AG04450 (cell line): ENCODE data around the gene PPP4R3A. TPM values are rescaled to one million over a fixed set of nuclear protein-coding genes. Genes with fewer than 3 reads are reported as not detected.
A peak's percentile ranks its signal among the peaks of the same experiment; 100 is the strongest.

Experiments
- CTCF ChIA-PET: fragments of 300-600, 350-600 bp; formaldehyde crosslinking; extraction: SDS; loops from one replicate; lab custom pipeline; 2022; ENCODE audit warnings: antibody characterized with exemption, inconsistent platforms; lab: Charles Lee
- POLR2A ChIA-PET: fragments of 350-600 bp; formaldehyde crosslinking; extraction: SDS; loops from one replicate; lab custom pipeline; 2021; ENCODE audit warnings: antibody characterized with exemption, inconsistent platforms; lab: Yijun Ruan, JAX
- DNase-seq: peaks from one replicate; pipeline ENCODE4 v3.0.0-alpha.2; 2011; ENCODE audit warnings: low read depth, low spot score
- H3K27ac ChIP-seq: one replicate; pipeline ENCODE4 v1.5.1; 2012; ENCODE audit warnings: low read depth, low read length, control low read depth
- H3K27me3 ChIP-seq: one replicate; pipeline ENCODE4 v1.6.0; 2012; ENCODE audit warnings: low read length; ENCODE audit not compliant: control insufficient read depth, insufficient read depth
- H3K4me3 ChIP-seq: 2 replicates; pipeline ENCODE4 v1.5.1; 2011; ENCODE audit warnings: mild to moderate bottlenecking, low read depth, low read length, control low read depth
- H3K9me3 ChIP-seq: 2 replicates; pipeline ENCODE4 v1.5.1; 2012; ENCODE audit warnings: low read length; ENCODE audit not compliant: control insufficient read depth, insufficient read depth
- CTCF ChIP-seq: IDR thresholded peaks from 2 replicates; pipeline ENCODE4 v1.5.1; 2011; ENCODE audit warnings: low read depth, low read length, control low read depth, inconsistent platforms
- polyA plus RNA-seq: library from polyadenylated mRNA; depleted of rRNA; stranded (reverse); fragments of >200 nt; gene quantifications from 2 replicates; pipeline ENCODE4 v1.2.3, GENCODE V29; 2011

PPP4R3A gene
- polyA plus RNA-seq, 1 experiment: 46.9 TPM

GRCh38 chr14:91516663-91517388 is 6.7 kb upstream of the PPP4R3A start:
- H3K27ac ChIP-seq: no peak overlapping the region
- TF ChIP-seq CTCF: no peak
- no peak for DNase-seq
- H3K9me3 ChIP-seq: no peaks in the 10 kb centered on the region
- peaks cover 2% of the 10 kb centered on the region for H3K27me3 ChIP-seq
- POLR2A ChIA-PET: no interaction called here
- H3K4me3 ChIP-seq: no peak overlapping the region
- CTCF ChIA-PET: no interaction called here

GRCh38 chr14:91515979-91516378 is 5.9 kb upstream of the PPP4R3A start:
- peaks cover 2% of the 10 kb centered on the region for H3K27me3 ChIP-seq
- H3K27ac ChIP-seq: no peak overlapping the region
- H3K9me3 ChIP-seq: no peaks in the 10 kb centered on the region
- no peak for DNase-seq
- ChIA-PET CTCF (no interaction called here), POLR2A (no interaction called here)
- no peak for TF ChIP-seq CTCF
- H3K4me3 ChIP-seq: no peak overlapping the region

GRCh38 chr14:91511043-91511383 is 903 bp upstream of the PPP4R3A start:
- Histone ChIP-seq H3K4me3 (peak overlapping the region; percentile 89), H3K9me3 (peaks cover 2% of the 10 kb centered on the region; the same call in 1 of the 2 replicates), H3K27ac (peak overlapping the region; percentile 99), H3K27me3 (no peaks in the 10 kb centered on the region)
- CTCF ChIA-PET: no interaction called here
- POLR2A ChIA-PET: no interaction called here
- DNase-seq: no peak
- TF ChIP-seq CTCF: no peak

- CTCF ChIA-PET: no interaction called here
- DNase-seq: no peak
- Histone ChIP-seq H3K4me3 (peak overlapping the region; percentile 89), H3K9me3 (peaks cover 2% of the 10 kb centered on the region; the same call in 1 of the 2 replicates), H3K27ac (peak overlapping the region; percentile 99), H3K27me3 (no peaks in the 10 kb centered on the region)
- TF ChIP-seq CTCF: no peak
- POLR2A ChIA-PET: interaction anchor here (0.7 kb wide), 1 partner anchor 77 kb away, joined by 6 read pairs; no protein-coding TSS in a partner anchor
Measured at GRCh38 chr14:91509878-91510170, 286 bp downstream of the PPP4R3A start.

GRCh38 chr14:91509083-91509877 is 830 bp downstream of the PPP4R3A start:
- no peak for DNase-seq
- CTCF ChIA-PET: no interaction called here
- peak overlapping the region; percentile 89 for H3K4me3 ChIP-seq
- POLR2A ChIA-PET: no interaction called here
- H3K27ac ChIP-seq: peak overlapping the region; percentile 99
- no peak for TF ChIP-seq CTCF
- H3K27me3 ChIP-seq: no peaks in the 10 kb centered on the region
- H3K9me3 ChIP-seq: peaks cover 2% of the 10 kb centered on the region; the same call in 1 of the 2 replicates
